Trophoblast cell (in vitro differentiated cells and primary cell): ENCODE results near the gene BMAL1.

ENCODE experiments used
- DNase-seq, 2 donors: peaks; one replicate each; pipeline ENCODE4 v3.0.0-alpha.2; 2016
- H2AFZ ChIP-seq: 2 replicates; pipeline ENCODE4 v1.6.1; 2013; ENCODE audit warnings: low read length, moderate library complexity, mild to moderate bottlenecking; ENCODE audit not compliant: insufficient read depth, poor library complexity
- H2AK5ac ChIP-seq: 2 replicates; pipeline ENCODE4 v1.6.1; 2013; ENCODE audit warnings: mild to moderate bottlenecking, low read length
- H2BK120ac ChIP-seq: 2 replicates; pipeline ENCODE4 v1.6.1; 2013; ENCODE audit warnings: low read length, mild to moderate bottlenecking, moderate library complexity; ENCODE audit not compliant: insufficient read depth, poor library complexity
- H2BK12ac ChIP-seq: 2 replicates; pipeline ENCODE4 v1.6.1; 2013; ENCODE audit warnings: mild to moderate bottlenecking, low read length, moderate library complexity
- H2BK5ac ChIP-seq: 2 replicates; pipeline ENCODE4 v1.6.1; 2013; ENCODE audit warnings: low read length, low read depth, moderate library complexity, mild to moderate bottlenecking; ENCODE audit not compliant: poor library complexity
- H3K14ac ChIP-seq: 2 replicates; pipeline ENCODE4 v1.6.1; 2013; ENCODE audit warnings: mild to moderate bottlenecking, low read length
- H3K18ac ChIP-seq: 2 replicates; pipeline ENCODE4 v1.6.1; 2013; ENCODE audit warnings: mild to moderate bottlenecking, low read length
- H3K23ac ChIP-seq: 2 replicates; pipeline ENCODE4 v1.6.1; 2013; ENCODE audit warnings: low read length
- H3K27ac ChIP-seq: 2 replicates; pipeline ENCODE4 v1.5.1; 2013; ENCODE audit warnings: low read depth, mild to moderate bottlenecking, inconsistent platforms, low read length, moderate library complexity
- H3K27me3 ChIP-seq: 2 replicates; pipeline ENCODE4 v1.6.1; 2013; ENCODE audit warnings: inconsistent platforms, mild to moderate bottlenecking, low read length, moderate library complexity; ENCODE audit not compliant: insufficient read depth
- H3K36me3 ChIP-seq, 2 experiments: 1 replicate in 1 of 2; 2 replicates in 1 of 2; pipeline ENCODE4 v1.6.1; 2013; ENCODE audit warnings: low read length in 2 of 2, mild to moderate bottlenecking in 2 of 2, moderate library complexity in 1 of 2; ENCODE audit not compliant: insufficient read depth in 2 of 2, control insufficient read depth in 1 of 2
- H3K4ac ChIP-seq: 2 replicates; pipeline ENCODE4 v1.6.1; 2013; ENCODE audit warnings: low read depth, mild to moderate bottlenecking, low read length, moderate library complexity
- H3K4me1 ChIP-seq, 2 experiments: 1 replicate in 1 of 2; 2 replicates in 1 of 2; pipeline ENCODE4 v1.6.1; 2013; ENCODE audit warnings: low read length in 2 of 2, mild to moderate bottlenecking in 2 of 2, moderate library complexity in 1 of 2; ENCODE audit not compliant: insufficient read depth in 2 of 2, control insufficient read depth in 1 of 2
- H3K4me2 ChIP-seq: 2 replicates; pipeline ENCODE4 v1.6.1; 2013; ENCODE audit warnings: inconsistent platforms, mild to moderate bottlenecking, low read length, moderate library complexity
- H3K4me3 ChIP-seq: 2 replicates; pipeline ENCODE4 v1.5.1; 2013; ENCODE audit warnings: mild to moderate bottlenecking, low read depth, low read length, inconsistent platforms
- H3K79me1 ChIP-seq: one replicate; pipeline ENCODE4 v1.6.1; 2013; ENCODE audit warnings: low read length
- H3K79me2 ChIP-seq: 2 replicates; pipeline ENCODE4 v1.6.1; 2013; ENCODE audit warnings: low read length, mild to moderate bottlenecking; ENCODE audit not compliant: control insufficient read depth, insufficient read depth, poor library complexity
- H3K9ac ChIP-seq: 2 replicates; pipeline ENCODE4 v1.6.1; 2013; ENCODE audit warnings: mild to moderate bottlenecking, low read length
- H3K9me3 ChIP-seq: 2 replicates; pipeline ENCODE4 v1.6.1; 2013; ENCODE audit warnings: low read depth, mild to moderate bottlenecking, control low read depth, inconsistent platforms, low read length; ENCODE audit not compliant: insufficient read depth
- H4K12ac ChIP-seq: 2 replicates; pipeline ENCODE4 v1.6.1; 2013; ENCODE audit warnings: low read depth, mild to moderate bottlenecking, low read length, moderate library complexity
- H4K8ac ChIP-seq: 2 replicates; pipeline ENCODE4 v1.6.1; 2013; ENCODE audit warnings: low read depth, mild to moderate bottlenecking, low read length, moderate library complexity
- H4K91ac ChIP-seq: one replicate; pipeline ENCODE4 v1.6.1; 2013; ENCODE audit warnings: low read depth, mild to moderate bottlenecking, low read length, moderate library complexity
- WGBS: extraction: QIAGEN DNeasy Blood & Tissue Kit; methylation state at CpG from one replicate; pipeline ENCODE4 v1.1.7; 2013; ENCODE audit warnings: missing lambda C conversion rate; ENCODE audit not compliant: insufficient read length, insufficient coverage; ENCODE audit errors: extremely low coverage; 5-methylcytosine and 5-hydroxymethylcytosine counted together

The BMAL1 gene

GRCh38 chr11:13287681-13288080, 10.1 kb downstream of the BMAL1 start:
- H4K12ac ChIP-seq, result no peak overlapping the region
- H3K9me3 ChIP-seq, result no peaks in the 10 kb centered on the region
- no peak for DNase-seq
- H3K4me2 ChIP-seq, result no peak overlapping the region
- H2AK5ac ChIP-seq, result no peak overlapping the region
- no peak overlapping the region for H3K9ac ChIP-seq
- no peak overlapping the region for H3K14ac ChIP-seq
- no peaks in the 10 kb centered on the region for H3K79me2 ChIP-seq
- no peaks in the 10 kb centered on the region for H3K36me3 ChIP-seq
- H3K4ac ChIP-seq, result no peak overlapping the region
- H3K79me1 ChIP-seq, result no peaks in the 10 kb centered on the region
- no CpG with 5 or more reads among the region's 1 CpG for WGBS
- H2BK120ac ChIP-seq, result no peak overlapping the region
- no peak overlapping the region for H3K27ac ChIP-seq
- H3K23ac ChIP-seq, result no peak overlapping the region
- no peak overlapping the region for H3K4me3 ChIP-seq
- H3K4me1 ChIP-seq, result peaks cover 0 to 3% of the 10 kb centered on the region in 2 experiments
- no peak overlapping the region for H2BK5ac ChIP-seq
- H2BK12ac ChIP-seq, result no peak overlapping the region
- H3K18ac ChIP-seq, result no peak overlapping the region
- H4K91ac ChIP-seq, result no peak overlapping the region
- H2AFZ ChIP-seq, result no peak overlapping the region
- H4K8ac ChIP-seq, result no peak overlapping the region
- H3K27me3 ChIP-seq, result no peaks in the 10 kb centered on the region

- no peaks in the 10 kb centered on the region for H3K9me3 ChIP-seq
- no peak overlapping the region for H3K14ac ChIP-seq
- no peak overlapping the region for H3K23ac ChIP-seq
- H3K18ac ChIP-seq, result no peak overlapping the region
- peaks cover 0 to 2% of the 10 kb centered on the region in 2 experiments for H3K4me1 ChIP-seq
- H3K79me1 ChIP-seq, result no peaks in the 10 kb centered on the region
- no peak overlapping the region for H2BK120ac ChIP-seq
- no peak overlapping the region for H2AFZ ChIP-seq
- no peak overlapping the region for H3K4me3 ChIP-seq
- H3K4me2 ChIP-seq, result no peak overlapping the region
- H4K12ac ChIP-seq, result no peak overlapping the region
- no peak overlapping the region for H3K27ac ChIP-seq
- H4K91ac ChIP-seq, result no peak overlapping the region
- no peaks in the 10 kb centered on the region for H3K27me3 ChIP-seq
- H3K79me2 ChIP-seq, result no peaks in the 10 kb centered on the region
- H2AK5ac ChIP-seq, result no peak overlapping the region
- no peak overlapping the region for H2BK12ac ChIP-seq
- no peak overlapping the region for H2BK5ac ChIP-seq
- H3K9ac ChIP-seq, result no peak overlapping the region
- no peak overlapping the region for H4K8ac ChIP-seq
- H3K36me3 ChIP-seq, result no peaks in the 10 kb centered on the region
- WGBS, result no CpG with 5 or more reads among the region's 3 CpGs
- H3K4ac ChIP-seq, result no peak overlapping the region
- no peak for DNase-seq
Observed at GRCh38 chr11:13288375-13289029, 10.9 kb downstream of the BMAL1 start.

- no peak overlapping the region for H3K23ac ChIP-seq
- no peak overlapping the region for H4K91ac ChIP-seq
- H4K12ac ChIP-seq, result no peak overlapping the region
- H3K36me3 ChIP-seq, result no peaks in the 10 kb centered on the region
- no peak overlapping the region for H3K9ac ChIP-seq
- DNase-seq, result peak; percentile 29 to 65
- H2BK5ac ChIP-seq, result no peak overlapping the region
- no peak overlapping the region for H2BK120ac ChIP-seq
- H2AFZ ChIP-seq, result no peak overlapping the region
- H2BK12ac ChIP-seq, result no peak overlapping the region
- H3K9me3 ChIP-seq, result no peaks in the 10 kb centered on the region
- no peak overlapping the region for H3K18ac ChIP-seq
- H3K79me1 ChIP-seq, result no peaks in the 10 kb centered on the region
- no peaks in the 10 kb centered on the region for H3K27me3 ChIP-seq
- H3K4ac ChIP-seq, result no peak overlapping the region
- no peaks in the 10 kb centered on the region for H3K79me2 ChIP-seq
- H3K4me2 ChIP-seq, result no peak overlapping the region
- no peaks in the 10 kb centered on the region for H3K4me1 ChIP-seq
- H3K14ac ChIP-seq, result no peak overlapping the region
- no CpG with 5 or more reads among the region's 1 CpG for WGBS
- H4K8ac ChIP-seq, result no peak overlapping the region
- H3K4me3 ChIP-seq, result no peak overlapping the region
- H3K27ac ChIP-seq, result no peak overlapping the region
- no peak overlapping the region for H2AK5ac ChIP-seq
Observed at GRCh38 chr11:13289081-13289480, 11.5 kb downstream of the BMAL1 start.

GRCh38 chr11:13290221-13290980, 12.8 kb downstream of the BMAL1 start:
- H3K4me2 ChIP-seq, result no peak overlapping the region
- no peak overlapping the region for H3K4ac ChIP-seq
- no peak overlapping the region for H2AFZ ChIP-seq
- H3K27ac ChIP-seq, result no peak overlapping the region
- H4K12ac ChIP-seq, result no peak overlapping the region
- peak; percentile 94 to 96 for DNase-seq
- H3K14ac ChIP-seq, result no peak overlapping the region
- H2BK12ac ChIP-seq, result no peak overlapping the region
- H3K9me3 ChIP-seq, result no peaks in the 10 kb centered on the region
- no peak overlapping the region for H2AK5ac ChIP-seq
- no CpG with 5 or more reads among the region's 5 CpGs for WGBS
- no peak overlapping the region for H3K4me3 ChIP-seq
- no peaks in the 10 kb centered on the region for H3K27me3 ChIP-seq
- no peak overlapping the region for H3K9ac ChIP-seq
- no peak overlapping the region for H2BK120ac ChIP-seq
- no peak overlapping the region for H2BK5ac ChIP-seq
- no peak overlapping the region for H4K91ac ChIP-seq
- no peak overlapping the region for H3K23ac ChIP-seq
- no peaks in the 10 kb centered on the region for H3K79me2 ChIP-seq
- peaks cover 0 to 2% of the 10 kb centered on the region in 2 experiments for H3K4me1 ChIP-seq
- no peak overlapping the region for H3K18ac ChIP-seq
- no peaks in the 10 kb centered on the region for H3K79me1 ChIP-seq
- H4K8ac ChIP-seq, result no peak overlapping the region
- no peaks in the 10 kb centered on the region for H3K36me3 ChIP-seq
